ENCODE results near the gene POLG. TPM values are rescaled to one million over a fixed set of nuclear protein-coding genes. Genes with fewer than 3 reads are reported as not detected.

POLG gene
- total RNA-seq, 1 experiment from 2014 or later = 83.6 TPM

- Mint-ChIP-seq H3K27me3 (ENCODE audit: unreplicated experiment) (peaks cover 95% of the 10 kb centered on the region), H3K9me3 (ENCODE audit: low read depth, unreplicated experiment) (no peaks in the 10 kb centered on the region), H3K4me1 (ENCODE audit: low read depth, unreplicated experiment) (no peaks in the 10 kb centered on the region), H3K4me3 (ENCODE audit: low read depth, unreplicated experiment) (no peak overlapping the region), H3K36me3 (ENCODE audit: insufficient read depth, unreplicated experiment) (no peaks in the 10 kb centered on the region), H3K27ac (ENCODE audit: unreplicated experiment) (no peak overlapping the region)
- CTCF ChIA-PET = interaction anchor here (0.9 kb wide), 1 partner anchor 14 kb away, joined by 3 read pairs; no protein-coding TSS in a partner anchor
- intact Hi-C loops (cut with micrococcal nuclease; ENCODE audit: unreplicated experiment) = no loop called here
- no peak for DNase-seq
- no TSS peak for BruUV-seq (replicated peaks)
- no peak for TF ChIP-seq CTCF (IDR thresholded peaks at IDR 0.05; ENCODE audit: unreplicated experiment)
These were observed 37.7 kb upstream of the POLG start for GRCh38 chr15:89372069-89372935.

DNA sequence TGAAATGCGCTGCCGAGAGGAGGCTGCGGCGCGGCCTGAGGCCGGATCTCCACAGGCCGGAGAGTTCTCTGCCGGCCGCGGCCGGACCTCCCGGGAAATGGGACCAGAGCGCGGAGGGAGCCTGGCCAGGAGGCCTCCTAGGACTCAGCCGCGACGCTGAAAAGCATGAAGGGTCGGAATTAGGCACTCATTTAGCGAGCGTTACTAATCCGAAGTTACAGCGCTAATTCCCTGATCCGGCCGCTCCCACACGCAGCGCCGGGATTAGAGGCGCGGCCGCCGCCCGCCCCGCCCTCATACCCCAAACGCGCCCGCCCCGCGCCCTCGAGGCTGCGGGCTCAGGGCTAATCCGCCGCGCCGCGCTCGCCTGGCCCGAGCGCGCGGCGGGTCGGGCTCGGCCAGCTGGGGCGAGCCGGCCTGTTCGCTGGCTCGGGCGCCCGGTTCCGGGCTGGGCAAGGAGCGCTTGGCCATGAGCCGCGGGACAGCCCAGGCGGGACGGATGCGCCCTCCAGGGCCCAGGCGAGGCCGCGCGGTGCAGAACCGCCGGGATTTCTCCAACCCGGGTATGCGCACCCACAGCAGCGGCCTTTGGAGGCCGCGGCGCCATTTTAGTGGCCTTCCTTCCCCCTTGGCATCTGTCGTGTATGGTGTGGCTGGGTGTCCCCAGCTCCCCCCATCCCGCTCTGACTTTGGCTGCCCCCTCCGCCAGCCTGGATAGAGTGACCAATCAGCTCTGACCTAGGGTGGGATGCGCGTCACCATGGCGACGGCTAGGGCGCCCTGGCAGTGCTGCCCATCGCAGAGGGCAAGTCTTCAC is 36.8 kb upstream of the POLG start:
- intact Hi-C loops (cut with micrococcal nuclease; ENCODE audit: unreplicated experiment) = no loop called here
- no peak for TF ChIP-seq CTCF (IDR thresholded peaks at IDR 0.05; ENCODE audit: unreplicated experiment)
- no peak for DNase-seq
- CTCF ChIA-PET = no interaction called here
- Mint-ChIP-seq H3K27ac (ENCODE audit: unreplicated experiment) (no peak overlapping the region), H3K4me1 (ENCODE audit: low read depth, unreplicated experiment) (no peaks in the 10 kb centered on the region), H3K27me3 (ENCODE audit: unreplicated experiment) (peaks cover 95% of the 10 kb centered on the region), H3K4me3 (ENCODE audit: low read depth, unreplicated experiment) (no peak overlapping the region), H3K9me3 (ENCODE audit: low read depth, unreplicated experiment) (no peaks in the 10 kb centered on the region), H3K36me3 (ENCODE audit: insufficient read depth, unreplicated experiment) (no peaks in the 10 kb centered on the region)
- BruUV-seq (replicated peaks) = no TSS peak

DNA sequence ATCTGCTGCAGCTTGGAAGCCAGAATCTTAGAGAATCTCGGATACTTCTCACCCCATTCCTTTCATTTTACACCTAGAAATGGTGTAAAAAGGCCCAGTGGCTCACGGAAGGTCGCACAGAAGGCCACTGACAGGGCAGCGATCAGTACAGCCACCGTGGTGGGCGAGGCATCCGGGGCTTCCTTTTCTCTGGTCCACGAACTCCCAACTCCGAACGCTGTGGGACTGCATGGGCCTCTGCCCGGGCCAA is 36.3 kb upstream of the POLG start:
- Mint-ChIP-seq H3K9me3 (ENCODE audit: low read depth, unreplicated experiment) (no peaks in the 10 kb centered on the region), H3K27ac (ENCODE audit: unreplicated experiment) (no peak overlapping the region), H3K36me3 (ENCODE audit: insufficient read depth, unreplicated experiment) (no peaks in the 10 kb centered on the region), H3K27me3 (ENCODE audit: unreplicated experiment) (peaks cover 95% of the 10 kb centered on the region), H3K4me3 (ENCODE audit: low read depth, unreplicated experiment) (no peak overlapping the region), H3K4me1 (ENCODE audit: low read depth, unreplicated experiment) (no peaks in the 10 kb centered on the region)
- TF ChIP-seq CTCF (IDR thresholded peaks at IDR 0.05; ENCODE audit: unreplicated experiment) = no peak
- no peak for DNase-seq
- no TSS peak for BruUV-seq (replicated peaks)
- CTCF ChIA-PET = no interaction called here
- intact Hi-C loops (cut with micrococcal nuclease; ENCODE audit: unreplicated experiment) = no loop called here

DNA sequence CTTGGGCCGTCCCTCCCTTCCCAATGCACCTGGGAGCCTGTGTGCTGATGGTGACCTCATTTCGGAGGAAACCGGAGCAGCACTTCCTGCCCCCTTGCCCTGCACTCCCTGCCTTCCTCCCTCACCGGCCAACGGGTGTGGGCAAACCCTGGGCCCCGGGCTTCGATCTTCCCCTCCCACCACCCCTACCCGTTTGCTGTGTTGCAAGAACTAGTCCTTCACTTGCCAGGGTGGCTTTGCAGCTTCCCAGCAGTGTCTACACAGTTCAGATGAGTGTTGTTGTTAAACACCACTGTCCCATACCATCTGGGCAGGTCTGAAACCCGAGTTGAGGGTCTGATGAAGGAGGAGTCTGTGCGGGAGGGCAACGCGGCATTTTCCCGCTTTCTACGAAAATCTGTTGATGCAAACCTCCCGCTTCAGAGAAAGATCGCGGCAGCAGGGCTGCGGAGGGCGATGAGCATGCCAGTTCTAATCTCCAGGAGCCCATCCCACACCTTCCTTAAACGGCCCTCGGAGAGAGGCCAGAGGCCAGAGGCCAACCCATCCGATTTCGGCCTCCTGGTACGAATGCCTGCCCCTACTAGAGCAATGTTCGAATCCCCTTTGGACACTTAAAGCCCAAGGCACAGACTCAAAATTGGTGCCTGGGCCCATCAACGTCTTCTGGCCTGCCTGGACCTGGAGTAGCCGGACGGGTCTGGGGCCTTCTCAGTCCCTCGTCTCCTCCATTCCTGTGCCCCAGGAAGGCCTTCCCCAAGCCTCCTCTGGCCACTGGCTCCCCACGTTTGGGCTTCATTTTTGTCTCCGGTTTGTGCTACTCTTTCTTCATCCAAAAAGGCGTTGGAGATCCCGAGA is 35.7 kb upstream of the POLG start:
- CTCF ChIA-PET = no interaction called here
- Mint-ChIP-seq H3K4me3 (ENCODE audit: low read depth, unreplicated experiment) (no peak overlapping the region), H3K36me3 (ENCODE audit: insufficient read depth, unreplicated experiment) (no peaks in the 10 kb centered on the region), H3K27me3 (ENCODE audit: unreplicated experiment) (peaks cover 95% of the 10 kb centered on the region), H3K27ac (ENCODE audit: unreplicated experiment) (no peak overlapping the region), H3K4me1 (ENCODE audit: low read depth, unreplicated experiment) (no peaks in the 10 kb centered on the region), H3K9me3 (ENCODE audit: low read depth, unreplicated experiment) (no peaks in the 10 kb centered on the region)
- DNase-seq = no peak
- BruUV-seq (replicated peaks) = no TSS peak
- intact Hi-C loops (cut with micrococcal nuclease; ENCODE audit: unreplicated experiment) = no loop called here
- no peak for TF ChIP-seq CTCF (IDR thresholded peaks at IDR 0.05; ENCODE audit: unreplicated experiment)
